ENCODE measurements around the gene DPP6.

- TF ChIP-seq CTCF (IDR thresholded peaks at IDR 0.05) (no peak), POLR2A (IDR thresholded peaks at IDR 0.05) (no peak)
Measured at GRCh38 chr7:154804449-154804848, 752.3 kb downstream of the DPP6 start.
